ENCODE measurements around the gene RIBC2.

RIBC2 gene

GRCh38 chr22:45454275-45454674, 40.8 kb downstream of the RIBC2 start:
- H3K79me2 ChIP-seq (ENCODE audit: low read length), result no peaks in the 10 kb centered on the region
- H3K9me2 ChIP-seq (replicated peaks; ENCODE audit: insufficient read depth, low read length), result no peaks in the 10 kb centered on the region
- H3K9me3 ChIP-seq (replicated peaks; ENCODE audit: insufficient read depth, low read length), result no peaks in the 10 kb centered on the region
- H3K4me3 ChIP-seq (ENCODE audit: low read length), result no peak overlapping the region
- no peak for DNase-seq
- H4K20me1 ChIP-seq (ENCODE audit: insufficient read depth, low read length), result no peaks in the 10 kb centered on the region
- no peaks in the 10 kb centered on the region for H3K4me1 ChIP-seq (ENCODE audit: low read length)
- TF ChIP-seq CTCF (IDR thresholded peaks at IDR 0.05; ENCODE audit: low read length), result no peak
- TF ChIP-seq EZH2 (optimal IDR thresholded peaks at IDR 0.05; ENCODE audit: low read depth, low read length), result no peak
- no peak for TF ChIP-seq EZH2phosphoT487 (IDR thresholded peaks at IDR 0.05; ENCODE audit: low read length)
- no peak overlapping the region for H3K9ac ChIP-seq (ENCODE audit: low read length)
- H3K36me3 ChIP-seq (replicated peaks; ENCODE audit: insufficient read depth, low read length), result no peaks in the 10 kb centered on the region
- H3K27me3 ChIP-seq (replicated peaks; ENCODE audit: insufficient read depth, low read length), result peaks cover 98% of the 10 kb centered on the region
- no peak overlapping the region for H2AFZ ChIP-seq (ENCODE audit: low read length)
- H3K4me2 ChIP-seq (ENCODE audit: low read depth, low read length), result no peak overlapping the region
- no peak overlapping the region for H3K27ac ChIP-seq (ENCODE audit: low read length)
- H3F3A ChIP-seq (ENCODE audit: insufficient read depth, low read length), result no peaks in the 10 kb centered on the region

GRCh38 chr22:45455212-45455611, 41.7 kb downstream of the RIBC2 start:
- no peak for DNase-seq
- Histone ChIP-seq H3K4me3 (ENCODE audit: low read length) (no peak overlapping the region), H3K9me2 (replicated peaks; ENCODE audit: insufficient read depth, low read length) (no peaks in the 10 kb centered on the region), H3K4me1 (ENCODE audit: low read length) (no peaks in the 10 kb centered on the region), H3K27ac (ENCODE audit: low read length) (no peak overlapping the region), H3K36me3 (replicated peaks; ENCODE audit: insufficient read depth, low read length) (no peaks in the 10 kb centered on the region), H3K27me3 (replicated peaks; ENCODE audit: insufficient read depth, low read length) (peaks cover 98% of the 10 kb centered on the region), H4K20me1 (ENCODE audit: insufficient read depth, low read length) (no peaks in the 10 kb centered on the region), H3K4me2 (ENCODE audit: low read depth, low read length) (no peak overlapping the region), H3K79me2 (ENCODE audit: low read length) (no peaks in the 10 kb centered on the region), H3K9me3 (replicated peaks; ENCODE audit: insufficient read depth, low read length) (no peaks in the 10 kb centered on the region), H3K9ac (ENCODE audit: low read length) (no peak overlapping the region), H2AFZ (ENCODE audit: low read length) (no peak overlapping the region), H3F3A (ENCODE audit: insufficient read depth, low read length) (no peaks in the 10 kb centered on the region)
- TF ChIP-seq EZH2phosphoT487 (IDR thresholded peaks at IDR 0.05; ENCODE audit: low read length) (no peak), CTCF (IDR thresholded peaks at IDR 0.05; ENCODE audit: low read length) (no peak), EZH2 (optimal IDR thresholded peaks at IDR 0.05; ENCODE audit: low read depth, low read length) (no peak)

GRCh38 chr22:45455621-45456020, 42.1 kb downstream of the RIBC2 start:
- H3K9me3 ChIP-seq (replicated peaks; ENCODE audit: insufficient read depth, low read length), result no peaks in the 10 kb centered on the region
- DNase-seq, result no peak
- no peaks in the 10 kb centered on the region for H3K4me1 ChIP-seq (ENCODE audit: low read length)
- no peak overlapping the region for H3K4me2 ChIP-seq (ENCODE audit: low read depth, low read length)
- H3K27me3 ChIP-seq (replicated peaks; ENCODE audit: insufficient read depth, low read length), result peaks cover 98% of the 10 kb centered on the region
- no peak overlapping the region for H3K4me3 ChIP-seq (ENCODE audit: low read length)
- H4K20me1 ChIP-seq (ENCODE audit: insufficient read depth, low read length), result no peaks in the 10 kb centered on the region
- no peaks in the 10 kb centered on the region for H3K79me2 ChIP-seq (ENCODE audit: low read length)
- no peak overlapping the region for H3K9ac ChIP-seq (ENCODE audit: low read length)
- no peaks in the 10 kb centered on the region for H3F3A ChIP-seq (ENCODE audit: insufficient read depth, low read length)
- TF ChIP-seq CTCF (IDR thresholded peaks at IDR 0.05; ENCODE audit: low read length), result no peak
- TF ChIP-seq EZH2phosphoT487 (IDR thresholded peaks at IDR 0.05; ENCODE audit: low read length), result no peak
- no peak for TF ChIP-seq EZH2 (optimal IDR thresholded peaks at IDR 0.05; ENCODE audit: low read depth, low read length)
- no peaks in the 10 kb centered on the region for H3K9me2 ChIP-seq (replicated peaks; ENCODE audit: insufficient read depth, low read length)
- H3K27ac ChIP-seq (ENCODE audit: low read length), result no peak overlapping the region
- no peak overlapping the region for H2AFZ ChIP-seq (ENCODE audit: low read length)
- no peaks in the 10 kb centered on the region for H3K36me3 ChIP-seq (replicated peaks; ENCODE audit: insufficient read depth, low read length)
